NCI-H1105 (cell line): Measurements from ENCODE around the gene TAF4.
"Not testable (repeated sequence)": the region's sequence is repeated elsewhere in the genome, so short reads cannot be mapped to it uniquely, and the experiment has no call there.

Experiments
- DNase-seq: peaks from one replicate; lab custom pipeline; 2025; lab: John Stamatoyannopoulos, UW

TAF4 gene

DNA sequence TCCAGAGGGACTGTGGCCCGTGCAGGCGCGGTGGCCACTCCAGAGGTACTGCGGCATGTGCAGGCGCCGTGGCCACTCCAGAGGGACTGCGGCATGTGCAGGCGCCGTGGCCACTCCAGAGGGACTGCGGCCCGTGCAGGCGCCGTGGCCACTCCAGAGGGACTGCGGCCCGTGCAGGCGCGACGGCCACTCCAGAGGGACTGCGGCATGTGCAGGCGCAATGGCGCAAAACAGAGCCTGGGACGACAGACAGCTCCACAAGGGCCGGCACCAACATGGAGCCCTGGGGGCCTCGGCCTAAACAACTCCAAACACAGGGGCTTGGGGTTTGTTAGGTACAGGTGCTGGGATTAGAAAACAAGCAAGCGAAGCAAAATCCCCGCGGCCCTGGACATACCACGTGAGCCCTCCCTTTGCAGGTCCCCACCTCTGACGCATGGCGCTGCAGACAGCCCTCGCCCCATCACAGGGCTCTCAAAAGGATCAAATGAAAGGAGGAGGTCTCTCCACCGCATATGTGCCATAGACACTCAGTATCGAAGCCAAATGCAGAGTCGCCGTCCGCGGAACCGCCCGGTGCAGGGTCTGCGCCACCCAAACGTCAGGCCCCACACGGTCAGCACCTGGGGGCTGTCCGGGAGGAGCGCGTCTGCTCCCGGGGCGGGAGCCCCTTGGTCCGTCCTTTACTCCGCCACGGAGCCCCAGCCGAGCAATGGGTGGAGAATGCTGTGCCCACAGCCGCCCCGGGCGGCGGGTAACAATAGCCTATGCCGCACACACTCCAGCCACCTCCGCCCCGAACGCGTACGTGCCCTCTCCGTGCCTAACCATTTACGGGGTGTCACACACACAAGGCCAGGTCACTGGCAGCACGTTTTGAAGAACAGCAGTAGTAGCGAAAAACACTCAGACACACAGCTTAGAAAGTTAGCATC, 85.7 kb downstream of the TAF4 start:
- DNase-seq: no peak

DNA sequence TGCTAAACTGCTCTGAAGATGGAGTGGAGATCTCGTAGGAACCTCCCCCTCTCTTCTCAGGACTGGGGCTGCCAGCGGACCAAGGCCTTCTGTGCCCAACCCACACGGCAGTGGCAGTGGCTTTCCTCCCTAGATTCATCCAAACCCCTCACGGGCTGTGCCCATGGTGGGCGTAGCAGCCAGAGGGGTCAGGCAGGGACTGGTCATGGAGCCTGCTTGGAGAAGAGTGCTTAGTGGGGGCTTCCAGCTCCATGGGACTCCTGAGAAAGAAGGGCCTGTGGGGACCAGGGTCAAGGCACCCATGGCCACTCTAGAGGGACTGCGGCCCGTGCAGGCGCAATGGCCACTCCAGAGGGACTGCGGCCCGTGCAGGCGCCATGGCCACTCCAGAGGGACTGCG, 86.6 kb downstream of the TAF4 start:
- no peak for DNase-seq

- DNase-seq: no peak
Observed at GRCh38 chr20:61978491-61978890, 87.2 kb downstream of the TAF4 start.

DNA sequence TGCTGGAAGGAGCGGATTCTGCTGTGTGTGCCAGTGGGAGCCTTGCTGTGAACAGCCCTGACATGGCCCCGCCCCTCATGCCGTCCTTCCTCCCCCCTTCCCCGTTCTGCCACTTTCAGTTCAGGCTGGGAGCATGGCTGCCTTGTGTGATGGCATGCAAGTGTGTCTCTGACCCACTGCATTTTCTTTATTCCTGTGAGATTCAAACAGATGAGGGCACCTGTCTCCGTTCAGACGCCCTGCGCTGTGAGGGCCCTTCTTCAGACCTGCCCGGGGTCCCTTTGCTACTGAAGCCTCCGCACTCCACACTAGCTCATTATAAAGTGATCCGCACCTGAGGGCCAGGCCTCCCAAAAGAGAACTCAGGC, 88.3 kb downstream of the TAF4 start:
- DNase-seq: no peak

- no peak for DNase-seq
Observed at GRCh38 chr20:61976644-61977418, 88.8 kb downstream of the TAF4 start.

DNA sequence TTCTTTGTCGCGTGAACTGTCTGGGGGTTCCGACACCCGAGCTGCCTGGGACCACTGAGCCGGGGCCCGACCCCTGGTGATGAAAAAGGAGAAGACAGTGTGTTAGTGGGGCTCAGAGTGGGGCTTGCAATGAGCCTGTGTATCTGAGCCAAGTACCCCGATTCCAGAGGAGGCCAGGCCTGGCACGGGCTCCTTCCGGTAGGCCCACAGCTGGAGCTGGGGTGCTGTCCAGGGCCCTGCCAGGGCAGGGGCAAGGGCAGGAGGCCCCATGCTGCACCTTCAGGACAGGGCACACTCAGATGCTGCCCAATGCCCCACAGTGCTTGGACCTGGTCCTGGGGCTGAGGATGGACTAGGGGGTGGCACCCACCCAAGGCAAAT, 89.4 kb downstream of the TAF4 start:
- no peak for DNase-seq

GRCh38 chr20:61975407-61976129, 90.1 kb downstream of the TAF4 start:
- no peak for DNase-seq

GRCh38 chr20:61974357-61974665, 91.4 kb downstream of the TAF4 start:
- no peak for DNase-seq

GRCh38 chr20:61973515-61974356, 91.9 kb downstream of the TAF4 start:
- no peak for DNase-seq

DNA sequence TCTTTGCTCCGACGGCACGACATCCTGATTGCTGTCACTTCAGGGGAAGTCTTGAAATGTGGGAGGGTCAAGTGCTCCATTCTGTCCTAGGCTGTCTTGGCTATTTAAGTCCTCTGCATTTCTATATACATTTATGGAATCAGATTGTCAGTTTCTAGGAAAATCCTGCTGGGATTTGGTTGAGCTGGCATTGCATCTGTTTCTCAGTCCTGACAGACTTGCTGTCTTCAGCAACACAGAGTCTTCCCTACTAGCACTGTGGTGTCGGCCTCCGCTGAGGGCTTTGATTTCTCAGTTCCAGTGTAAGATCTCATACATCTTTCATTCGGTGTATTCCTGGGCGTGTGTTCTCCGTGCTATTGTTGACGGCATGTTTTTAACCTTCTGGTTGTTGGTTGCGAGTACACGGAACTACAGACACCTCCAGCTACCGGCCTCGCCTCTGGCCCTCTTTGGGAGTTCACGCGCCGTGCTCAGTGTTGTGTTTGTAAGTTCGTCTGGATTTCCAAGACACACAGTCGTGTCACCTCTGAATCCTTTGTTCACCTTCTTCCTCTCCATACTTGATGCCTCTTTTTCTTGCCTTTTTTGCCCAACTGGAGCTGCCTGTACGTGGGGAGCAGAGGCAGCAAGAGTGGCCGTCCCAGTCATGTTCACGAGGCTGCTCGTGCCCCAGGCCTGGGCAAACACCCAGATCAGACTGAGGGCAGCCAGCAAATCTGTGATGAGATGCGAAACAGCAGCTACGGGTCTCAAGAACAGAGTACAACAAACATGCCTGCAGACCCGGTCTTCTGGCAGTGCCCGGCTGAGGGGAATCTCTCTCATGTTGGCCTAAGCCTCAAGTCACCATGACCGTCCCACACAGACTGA, 92.8 kb downstream of the TAF4 start:
- no peak for DNase-seq

DNA sequence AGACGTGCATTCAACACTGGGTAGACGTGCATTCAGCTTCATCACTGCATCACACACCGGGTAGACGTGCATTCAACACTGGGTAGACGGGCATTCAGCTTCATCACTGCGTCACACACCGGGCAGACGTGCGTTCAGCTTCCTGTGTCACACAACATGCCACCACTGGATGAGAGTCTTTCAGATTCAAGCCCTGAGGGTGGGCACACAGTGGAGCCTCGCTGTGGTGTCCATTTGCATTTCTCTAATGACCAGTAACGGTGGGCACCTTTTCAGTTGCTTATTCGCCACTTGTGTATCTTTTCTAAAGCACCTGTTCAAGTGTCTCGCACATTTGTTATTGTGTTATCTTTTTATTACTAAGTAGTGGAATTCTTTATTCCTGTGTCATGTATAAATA, 94.1 kb downstream of the TAF4 start:
- DNase-seq: not testable (repeated sequence)

DNA sequence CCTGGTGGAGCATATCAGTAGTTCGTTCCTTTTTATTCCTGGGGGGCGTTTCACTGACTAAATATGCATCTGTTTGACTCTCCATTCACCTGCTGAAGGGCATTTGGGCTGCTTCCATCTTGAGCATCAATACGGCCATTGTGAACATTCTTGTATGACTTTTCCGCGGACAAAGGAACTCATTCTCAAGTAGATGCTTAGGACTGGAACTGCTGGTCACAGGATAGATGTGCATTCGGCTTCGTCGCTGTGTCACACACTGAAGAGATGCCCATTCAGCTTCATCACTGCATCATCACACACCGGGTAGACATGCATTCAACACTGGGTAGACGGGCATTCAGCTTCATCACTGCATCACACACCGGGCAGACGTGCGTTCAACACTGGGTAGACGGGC, 95.3 kb downstream of the TAF4 start:
- no peak for DNase-seq

- DNase-seq: no peak
Observed at GRCh38 chr20:61969806-61970205, 95.9 kb downstream of the TAF4 start.

GRCh38 chr20:61968932-61969331, 96.7 kb downstream of the TAF4 start:
- no peak for DNase-seq

DNA sequence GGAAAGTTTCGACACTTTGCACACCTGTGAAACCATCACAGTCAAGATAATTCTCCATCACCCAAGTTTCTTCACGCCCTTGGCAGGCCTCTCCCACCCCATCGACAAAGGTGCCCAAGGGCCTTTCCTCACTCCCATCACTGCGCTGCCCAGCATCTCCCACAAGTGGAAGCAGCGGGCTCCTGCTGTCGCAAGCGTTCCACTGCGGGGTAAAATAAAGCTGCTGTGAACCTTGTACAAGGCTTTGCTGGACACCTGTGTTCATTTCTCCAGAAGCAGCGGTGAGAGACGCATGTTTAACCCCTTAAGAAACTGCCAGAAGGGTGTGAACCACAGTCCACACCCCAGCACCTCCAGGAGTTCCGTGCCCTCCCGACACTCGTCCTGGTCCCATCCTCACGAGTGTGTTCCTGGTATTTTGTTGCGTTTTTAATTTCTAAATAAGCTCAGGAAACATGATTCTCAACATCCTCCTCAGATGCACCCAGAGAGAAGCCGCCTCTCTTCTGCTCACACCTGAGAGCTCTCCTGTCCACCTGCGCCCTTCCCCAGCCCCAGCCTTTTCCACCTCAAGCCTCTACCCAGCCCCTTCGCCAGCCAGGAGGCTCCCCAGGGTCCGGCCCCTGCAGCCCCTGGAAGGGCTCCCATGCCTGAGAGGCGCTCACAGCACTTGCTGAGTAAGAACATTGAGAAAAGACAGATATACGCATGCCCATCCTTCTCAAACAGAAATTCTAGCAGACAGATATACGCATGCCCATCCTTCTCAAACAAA, 97.5 kb downstream of the TAF4 start:
- no peak for DNase-seq

- no peak for DNase-seq
Observed at GRCh38 chr20:61967300-61967699, 98.4 kb downstream of the TAF4 start.

DNA sequence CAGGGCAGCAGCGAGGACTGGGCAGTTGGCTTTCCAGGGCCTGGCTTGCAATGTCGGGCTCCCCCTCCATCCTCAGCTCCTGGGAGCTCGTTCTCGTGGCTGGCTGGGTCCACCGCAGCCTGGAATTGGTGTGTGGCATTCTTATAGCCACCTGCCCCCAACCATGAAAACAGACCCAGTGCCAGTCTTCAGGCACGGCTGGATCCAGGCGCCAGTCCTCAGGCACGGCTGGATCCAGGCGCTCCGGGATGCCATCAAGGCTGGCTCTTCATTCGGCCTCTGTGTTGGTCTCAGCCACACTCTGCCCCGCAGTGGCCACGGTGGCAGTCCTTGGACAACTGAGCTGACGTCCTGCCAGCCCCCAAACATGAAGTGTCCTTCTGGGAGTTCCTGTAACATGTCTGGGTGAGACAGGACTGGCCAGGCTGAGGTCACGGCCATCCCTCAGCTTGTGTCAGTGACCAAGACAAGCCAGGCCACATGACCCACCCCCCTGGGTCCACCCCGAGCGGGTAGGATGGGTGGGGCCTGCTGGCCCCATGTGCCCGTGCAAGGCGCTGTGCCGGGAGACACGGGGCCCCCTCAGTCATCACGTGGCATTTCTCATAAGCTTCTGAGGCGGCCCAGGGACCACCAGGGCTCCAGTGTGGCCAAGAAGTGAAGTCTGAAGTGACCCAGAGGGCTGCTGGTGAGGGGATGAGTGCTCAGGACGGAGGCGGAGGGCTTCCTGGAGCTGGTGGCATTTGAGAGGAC, 99.0 kb downstream of the TAF4 start:
- DNase-seq: no peak

GRCh38 chr20:61965606-61966491, 99.8 kb downstream of the TAF4 start:
- DNase-seq: no peak
